Measurements from ENCODE around the gene SCARB1.

- no peak for TF ChIP-seq CTCF (IDR thresholded peaks at IDR 0.05; ENCODE audit: extremely low read depth in 1 of 2, insufficient read depth in 1 of 2, low read depth in 1 of 2, low read length in 2 of 2)
- TF ChIP-seq EZH2 (IDR thresholded peaks at IDR 0.05; ENCODE audit: borderline replicate concordance, low read depth, low read length, severe bottlenecking) = no peak
- no peak for TF ChIP-seq POLR2A (IDR thresholded peaks at IDR 0.05; ENCODE audit: low read depth, low read length)
Observed at GRCh38 chr12:124760560-124760959, 103.1 kb downstream of the SCARB1 start.
